Kidney (tissue), 14 donors: Measurements from ENCODE around the gene CYP4B1. TPM values are rescaled to one million over a fixed set of nuclear protein-coding genes. Genes with fewer than 3 reads are reported as not detected.
"Not testable (repeated sequence)": the region's sequence is repeated elsewhere in the genome, so short reads cannot be mapped to it uniquely, and the experiment has no call there.

Source experiments
- DNase-seq, 5 donors: peaks; one replicate each; pipeline ENCODE4 v3.0.0-alpha.2; 2013 to 2020
- FAIRE-seq: peaks from 2 replicates; lab custom pipeline; 2012; peaks lifted over from hg19 to GRCh38; lab: Jason Lieb, UNC
- H3K27ac ChIP-seq, 2 donors: one replicate each; pipeline ENCODE4 v1.7.0; 2013; ENCODE audit warnings: low read depth in 2 of 2, low read length in 2 of 2, inconsistent platforms in 1 of 2
- H3K27me3 ChIP-seq: one replicate; pipeline ENCODE4 v1.7.1; 2013; ENCODE audit warnings: low read length, inconsistent platforms; ENCODE audit not compliant: control insufficient read depth, insufficient read depth
- H3K36me3 ChIP-seq, 3 donors: one replicate each; pipeline versions ENCODE4 v1.7.0 to v1.7.1; 2013; ENCODE audit warnings: low read length in 3 of 3, control low read depth in 1 of 3, inconsistent platforms in 1 of 3; ENCODE audit not compliant: insufficient read depth in 3 of 3, control insufficient read depth in 2 of 3
- H3K4me1 ChIP-seq, 3 donors: one replicate each; pipeline versions ENCODE4 v1.7.0 to v1.7.1; 2013; ENCODE audit warnings: low read length in 3 of 3, inconsistent platforms in 1 of 3, low read depth in 1 of 3; ENCODE audit not compliant: control insufficient read depth in 2 of 3, insufficient read depth in 2 of 3
- H3K4me3 ChIP-seq, 3 donors: one replicate each; pipeline versions ENCODE4 v1.7.0 to v1.8.1; 2013; ENCODE audit warnings: low read length in 3 of 3, control low read depth in 1 of 3, inconsistent platforms in 1 of 3
- H3K9ac ChIP-seq, 3 donors: one replicate each; pipeline versions ENCODE4 v1.7.0 to v1.7.1; 2013; ENCODE audit warnings: low read length in 3 of 3, control low read depth in 1 of 3, inconsistent platforms in 1 of 3
- H3K9me3 ChIP-seq, 3 donors: one replicate each; pipeline versions ENCODE4 v1.7.0 to v1.7.1; 2013; ENCODE audit warnings: low read length in 3 of 3, control low read depth in 1 of 3, inconsistent platforms in 1 of 3; ENCODE audit not compliant: control insufficient read depth in 2 of 3, insufficient read depth in 1 of 3
- intact Hi-C: fragments of 100-400 bp; cut with DNase I; formaldehyde crosslinking; loops from one replicate; pipeline ENCODE4 v1.11.1; 2022
- polyA plus RNA-seq: library from polyadenylated mRNA; stranded (reverse); fragments of 350-450 nt; fragmentation: Illumina TruSeq; extraction: RNeasy Lipid Tissue Mini Kit (QIAGEN cat#74804); gene quantifications from one replicate; pipeline ENCODE4 v1.2.3, GENCODE V29; 2014; ENCODE audit warnings: low read depth, low replicate concordance; ENCODE audit not compliant: insufficient read depth
- total RNA-seq: library from RNA; stranded (reverse); fragmentation: NEBNext Ultra II Directional; extraction: Animal tissue kit (Norgen Biotek cat#: 25700); gene quantifications from one replicate; pipeline ENCODE4 v1.2.1, GENCODE V29; 2021
- TF ChIP-seq, protein P1 (sequence below): IDR thresholded peaks from 3 replicates; pipeline ENCODE4 v1.5.1; 2012; ENCODE audit warnings: mild to moderate bottlenecking, moderate library complexity, borderline replicate concordance; ENCODE audit not compliant: insufficient read depth; ENCODE audit errors: extremely low read depth
- donor health status: control.
- donor health status: control.
- donor health status: control.
- donor health status: control.
- donor health status: control.
- donor health status: DM: yes; HTN: yes; CAD: no.
- donor health status: Normal renal cell carcinoma (clear cell type).

The CYP4B1 gene
- total and polyA plus RNA-seq, 2 donors from 2014 or later = 3.3 to 4.8 TPM

DNA sequence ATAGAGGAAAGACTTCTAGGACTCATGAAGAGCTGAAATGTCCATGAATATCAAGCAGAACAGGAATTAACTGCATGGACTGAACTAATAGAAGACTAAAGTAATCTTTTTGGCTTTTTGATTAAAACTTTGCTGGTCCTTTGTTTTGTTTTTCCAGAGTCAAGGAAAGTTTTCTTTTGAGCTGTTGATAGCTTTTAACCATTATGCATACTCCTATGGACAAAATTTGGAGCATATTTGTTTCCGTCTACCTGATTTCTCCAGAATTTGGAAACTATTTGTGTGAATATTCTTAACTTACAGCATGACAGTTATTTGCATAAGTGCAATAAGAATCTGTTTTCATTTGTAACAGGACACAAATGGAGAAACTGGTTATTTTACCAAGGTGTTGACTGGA lies 24.5 kb upstream of the CYP4B1 start:
- FAIRE-seq = no peak
- TF ChIP-seq, protein P1, sequence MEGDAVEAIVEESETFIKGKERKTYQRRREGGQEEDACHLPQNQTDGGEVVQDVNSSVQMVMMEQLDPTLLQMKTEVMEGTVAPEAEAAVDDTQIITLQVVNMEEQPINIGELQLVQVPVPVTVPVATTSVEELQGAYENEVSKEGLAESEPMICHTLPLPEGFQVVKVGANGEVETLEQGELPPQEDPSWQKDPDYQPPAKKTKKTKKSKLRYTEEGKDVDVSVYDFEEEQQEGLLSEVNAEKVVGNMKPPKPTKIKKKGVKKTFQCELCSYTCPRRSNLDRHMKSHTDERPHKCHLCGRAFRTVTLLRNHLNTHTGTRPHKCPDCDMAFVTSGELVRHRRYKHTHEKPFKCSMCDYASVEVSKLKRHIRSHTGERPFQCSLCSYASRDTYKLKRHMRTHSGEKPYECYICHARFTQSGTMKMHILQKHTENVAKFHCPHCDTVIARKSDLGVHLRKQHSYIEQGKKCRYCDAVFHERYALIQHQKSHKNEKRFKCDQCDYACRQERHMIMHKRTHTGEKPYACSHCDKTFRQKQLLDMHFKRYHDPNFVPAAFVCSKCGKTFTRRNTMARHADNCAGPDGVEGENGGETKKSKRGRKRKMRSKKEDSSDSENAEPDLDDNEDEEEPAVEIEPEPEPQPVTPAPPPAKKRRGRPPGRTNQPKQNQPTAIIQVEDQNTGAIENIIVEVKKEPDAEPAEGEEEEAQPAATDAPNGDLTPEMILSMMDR = no peak
- Histone ChIP-seq H3K9ac (no peak overlapping the region), H3K27me3 (no peaks in the 10 kb centered on the region), H3K36me3 (no peaks in the 10 kb centered on the region), H3K4me3 (no peak overlapping the region), H3K9me3 (peaks cover 0 to 14% (median 4%) of the 10 kb centered on the region in 3 donors), H3K27ac (no peak overlapping the region), H3K4me1 (no peaks in the 10 kb centered on the region)
- no peak for DNase-seq
- intact Hi-C loops = no loop called here

DNA sequence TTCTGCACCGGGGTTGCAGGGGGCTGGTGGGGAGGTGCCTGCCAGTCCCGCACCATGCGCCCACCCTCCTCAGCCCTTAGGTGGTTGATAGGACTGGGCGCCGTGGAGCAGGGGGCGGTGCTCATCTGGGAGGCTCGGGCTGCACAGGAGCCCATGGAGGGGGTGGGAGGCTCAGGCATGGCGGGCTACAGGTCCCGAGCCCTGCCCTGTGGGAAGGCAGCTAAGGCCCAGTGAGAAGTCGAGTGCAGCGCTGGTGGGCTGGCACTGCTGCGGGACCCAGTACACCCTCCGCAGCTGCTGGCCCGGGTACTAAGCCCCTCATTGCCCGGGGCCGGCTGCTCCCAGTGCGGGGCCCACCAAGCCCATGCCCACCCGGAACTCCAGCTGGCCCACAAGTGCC lies 20.4 kb upstream of the CYP4B1 start:
- H3K27ac ChIP-seq, intact Hi-C loops, H3K36me3 ChIP-seq, H3K9me3 ChIP-seq, H3K4me3 ChIP-seq, H3K27me3 ChIP-seq, DNase-seq, FAIRE-seq, H3K9ac ChIP-seq, H3K4me1 ChIP-seq: not testable (repeated sequence)

DNA sequence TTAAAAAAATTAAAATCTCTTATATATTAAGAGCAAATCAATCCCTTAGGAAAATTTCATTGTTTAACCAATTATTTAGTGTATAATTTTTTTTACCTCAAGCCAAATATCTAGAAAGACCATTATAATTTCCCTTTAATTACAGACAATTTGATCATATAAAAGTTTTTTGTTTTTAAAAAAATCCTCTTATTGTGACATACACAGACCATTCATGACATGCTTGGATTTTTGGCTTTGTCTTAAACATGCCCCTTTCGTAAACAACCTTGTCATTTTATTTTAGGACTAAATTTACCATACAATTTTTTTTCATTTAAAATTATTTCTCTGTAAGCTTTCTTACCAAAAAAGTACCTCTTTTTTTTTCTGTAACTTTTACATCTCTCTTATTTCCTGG lies 14.2 kb upstream of the CYP4B1 start:
- FAIRE-seq = no peak

GRCh38 chr1:46788634-46789033 lies 10.2 kb upstream of the CYP4B1 start:
- H3K9me3 ChIP-seq, FAIRE-seq, H3K27me3 ChIP-seq, H3K36me3 ChIP-seq, H3K27ac ChIP-seq, H3K9ac ChIP-seq, intact Hi-C loops, H3K4me1 ChIP-seq, H3K4me3 ChIP-seq, DNase-seq: not testable (repeated sequence)

More for the DNA sequence above, 14.2 kb upstream of the CYP4B1 start:
- no peaks in the 10 kb centered on the region for H3K36me3 ChIP-seq
- H3K9ac ChIP-seq = no peak overlapping the region
- TF ChIP-seq, protein P1 = no peak
- H3K9me3 ChIP-seq = no peaks in the 10 kb centered on the region
- intact Hi-C loops = no loop called here
- H3K4me1 ChIP-seq = no peaks in the 10 kb centered on the region
- no peak overlapping the region for H3K4me3 ChIP-seq
- no peak for DNase-seq
- no peak overlapping the region for H3K27ac ChIP-seq
- no peaks in the 10 kb centered on the region for H3K27me3 ChIP-seq
